IMR-90 (cell line): ENCODE data around the gene XIRP1. TPM values are rescaled to one million over a fixed set of nuclear protein-coding genes. Genes with fewer than 3 reads are reported as not detected.
A peak's percentile ranks its signal among the peaks of the same experiment; 100 is the strongest.

Experiments used
- ATAC-seq: fragments of 200-7000 bp; cut with Tn5 transposase; 2 replicates; pipeline ENCODE4 v1.9.1; 2020; ENCODE audit warnings: low read depth, mild to moderate bottlenecking, moderate library complexity
- BruUV-seq: library from RNA; stranded (reverse); fragments of 400-500 nt; replicated peaks from 2 replicates; lab custom pipeline; 2021; lab: Mats Ljungman, UMichigan
- CTCF ChIA-PET: fragments of 300-600 bp; formaldehyde crosslinking; extraction: SDS; loops from one replicate; lab custom pipeline; 2021; ENCODE audit warnings: antibody characterized with exemption; lab: Yijun Ruan, JAX
- POLR2A ChIA-PET: fragments of 300-600 bp; sonication (Branson Sonifier 250); formaldehyde crosslinking; loops from one replicate; lab custom pipeline; 2022; ENCODE audit warnings: antibody characterized with exemption; ENCODE audit not compliant: unreplicated experiment; lab: Charles Lee
- DNase-seq: peaks from one replicate; pipeline ENCODE4 v3.0.0; 2013
- H2AFZ ChIP-seq: replicated peaks from 2 replicates; pipeline ENCODE3; 2013; ENCODE audit warnings: low read length, mild to moderate bottlenecking; ENCODE audit not compliant: poor library complexity
- H2AK5ac ChIP-seq: 2 replicates; pipeline ENCODE4 v1.6.1; 2013; ENCODE audit warnings: low read depth, low read length, inconsistent platforms
- H2AK9ac ChIP-seq: replicated peaks from 2 replicates; pipeline ENCODE3; 2013; ENCODE audit warnings: mild to moderate bottlenecking, low read depth, low read length, moderate library complexity; ENCODE audit not compliant: poor library complexity
- H2BK120ac ChIP-seq: 2 replicates; pipeline ENCODE4 v1.6.1; 2013; ENCODE audit warnings: low read depth, low read length, inconsistent platforms
- H2BK15ac ChIP-seq: 3 replicates; pipeline ENCODE4 v1.6.1; 2013; ENCODE audit warnings: low read depth, low read length, inconsistent platforms
- H2BK20ac ChIP-seq: 2 replicates; pipeline ENCODE4 v1.6.1; 2013; ENCODE audit warnings: low read depth, mild to moderate bottlenecking, inconsistent platforms, low read length, moderate library complexity
- H2BK5ac ChIP-seq: 2 replicates; pipeline ENCODE4 v1.6.1; 2013; ENCODE audit warnings: mild to moderate bottlenecking, low read depth, low read length, inconsistent platforms; ENCODE audit not compliant: poor library complexity, severe bottlenecking
- H3K14ac ChIP-seq: replicated peaks from 2 replicates; pipeline ENCODE4 v1.6.1; 2013; ENCODE audit warnings: low read depth, low read length, inconsistent platforms
- H3K18ac ChIP-seq: 2 replicates; pipeline ENCODE4 v1.6.1; 2013; ENCODE audit warnings: low read depth, low read length, control low read depth
- H3K23ac ChIP-seq: 2 replicates; pipeline ENCODE4 v1.6.1; 2013; ENCODE audit warnings: low read depth, low read length, inconsistent platforms
- H3K27ac ChIP-seq: 2 replicates; pipeline ENCODE4 v1.5.1; 2013; ENCODE audit warnings: mild to moderate bottlenecking, control low read depth, low read length; ENCODE audit not compliant: insufficient read depth
- H3K27me3 ChIP-seq: 2 replicates; pipeline ENCODE4 v1.6.1; 2013; ENCODE audit warnings: low read length; ENCODE audit not compliant: control insufficient read depth, insufficient read depth
- H3K36me3 ChIP-seq: 2 replicates; pipeline ENCODE4 v1.6.1; 2013; ENCODE audit warnings: low read length, mixed read lengths; ENCODE audit not compliant: control insufficient read depth, insufficient read depth
- H3K4ac ChIP-seq: 2 replicates; pipeline ENCODE4 v1.6.1; 2013; ENCODE audit warnings: low read depth, low read length, inconsistent platforms
- H3K4me1 ChIP-seq: 2 replicates; pipeline ENCODE4 v1.6.1; 2013; ENCODE audit warnings: low read length, mixed read lengths; ENCODE audit not compliant: control insufficient read depth, insufficient read depth
- H3K4me2 ChIP-seq: 2 replicates; pipeline ENCODE4 v1.6.1; 2013; ENCODE audit warnings: low read depth, mild to moderate bottlenecking, control low read depth, low read length, moderate library complexity
- H3K4me3 ChIP-seq: 2 replicates; pipeline ENCODE4 v1.5.1; 2013; ENCODE audit warnings: low read depth, mild to moderate bottlenecking, control low read depth, low read length, moderate library complexity; ENCODE audit not compliant: insufficient read depth
- H3K56ac ChIP-seq: 2 replicates; pipeline ENCODE4 v1.6.1; 2013; ENCODE audit warnings: low read length, inconsistent platforms; ENCODE audit not compliant: insufficient read depth; ENCODE audit errors: extremely low read depth
- H3K79me1 ChIP-seq, 2 experiments: 2 replicates each; pipeline ENCODE4 v1.6.1; 2013; ENCODE audit warnings: low read length in 2 of 2, inconsistent platforms in 1 of 2, low read depth in 1 of 2
- H3K9ac ChIP-seq: 2 replicates; pipeline ENCODE4 v1.6.1; 2013; ENCODE audit warnings: low read depth, low read length, control low read depth
- H3K9me1 ChIP-seq: 2 replicates; pipeline ENCODE4 v1.6.1; 2013; ENCODE audit warnings: low read length, inconsistent platforms; ENCODE audit not compliant: insufficient read depth
- H3K9me3 ChIP-seq: 2 replicates; pipeline ENCODE4 v1.6.1; 2013; ENCODE audit warnings: low read length; ENCODE audit not compliant: control insufficient read depth, insufficient read depth
- H4K20me1 ChIP-seq: 2 replicates; pipeline ENCODE4 v1.6.1; 2013; ENCODE audit warnings: low read length, inconsistent platforms; ENCODE audit not compliant: insufficient read depth
- H4K5ac ChIP-seq: 2 replicates; pipeline ENCODE4 v1.6.1; 2013; ENCODE audit warnings: mild to moderate bottlenecking, low read depth, low read length, control low read depth
- H4K8ac ChIP-seq, 2 experiments: 2 replicates each; pipeline ENCODE4 v1.6.1; 2013; ENCODE audit warnings: low read depth in 2 of 2, low read length in 2 of 2, control low read depth in 1 of 2, inconsistent platforms in 1 of 2
- H4K91ac ChIP-seq: 2 replicates; pipeline ENCODE4 v1.6.1; 2013; ENCODE audit warnings: low read depth, low read length, inconsistent platforms; ENCODE audit not compliant: insufficient read depth
- MAZ ChIP-seq: IDR thresholded peaks from 2 replicates; pipeline ENCODE4 v1.6.1; 2012; ENCODE audit warnings: low read depth, mild to moderate bottlenecking, low read length, improper control_type of control experiment, moderate library complexity, borderline replicate concordance
- SMC3 ChIP-seq: fragments of 150-350 bp; IDR thresholded peaks from 2 replicates; pipeline ENCODE4 v1.6.1; 2016; ENCODE audit warnings: low read depth, mild to moderate bottlenecking, antibody characterized with exemption, low read length, moderate library complexity
- WGBS, 2 experiments: methylation state at CpG; one replicate each; pipeline versions ENCODE4 v1.1.5 to v1.1.7; 2013; ENCODE audit warnings: missing lambda C conversion rate in 2 of 2; ENCODE audit not compliant: insufficient read length in 1 of 2; ENCODE audit errors: extremely low coverage in 2 of 2; 5-methylcytosine and 5-hydroxymethylcytosine counted together
- dilution Hi-C: fragments of 300-500 bp; cut with HindIII; formaldehyde crosslinking; loops from one replicate; pipeline ENCODE4 v1.14.3; 2018; ENCODE audit warnings: low sequenced_read_pairs; ENCODE audit not compliant: unreplicated experiment
- in situ Hi-C: fragments of 300-500 bp; cut with MboI; formaldehyde crosslinking; loops from 3 replicates; pipeline ENCODE4 v1.14.3; 2019; ENCODE audit warnings: low sequenced_read_pairs, inconsistent platforms, mixed read lengths
- intact Hi-C: fragments of 100-400 bp; cut with micrococcal nuclease; formaldehyde crosslinking; loops from 2 replicates; pipeline ENCODE4 v1.10.0; 2022
- polyA plus RNA-seq, 3 experiments: library from polyadenylated mRNA; depleted of rRNA; stranded (reverse); fragments of >200 nt; gene quantifications; 2 replicates each; pipeline ENCODE4 v1.2.3, GENCODE V29; 2012; ENCODE audit warnings: low replicate concordance in 1 of 3
- total RNA-seq: library from RNA; depleted of rRNA; stranded (reverse); fragments of >200 nt; gene quantifications from 2 replicates; pipeline ENCODE4 v1.2.3, GENCODE V29; 2012

XIRP1 gene
- total and polyA plus RNA-seq, 2 of the 4 experiments (the other 2 are of a cell fraction) = under 0.01 to 0.07 TPM

DNA sequence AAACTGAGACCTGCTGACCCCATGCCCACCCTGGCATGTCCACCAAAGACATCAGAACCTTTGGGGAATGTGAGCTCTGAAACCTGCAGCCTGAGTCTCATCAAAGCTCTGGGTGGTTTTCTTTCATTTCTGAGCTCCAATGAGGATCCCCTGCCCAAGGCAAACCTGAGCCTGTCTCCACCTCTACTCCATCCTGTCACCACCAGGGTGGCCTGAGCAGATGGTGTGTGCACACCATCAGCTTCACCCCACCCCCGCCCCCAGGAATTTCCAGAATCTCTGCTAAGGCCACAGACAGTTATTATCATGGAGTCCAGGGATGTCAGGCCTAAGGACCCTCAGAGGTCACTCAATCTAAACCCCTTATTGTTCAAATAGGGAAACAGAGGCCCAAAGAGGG, 1.3 kb downstream of the XIRP1 start:
- H3K27ac ChIP-seq = no peak overlapping the region
- H2BK5ac ChIP-seq = no peak overlapping the region
- peaks cover 9% of the 10 kb centered on the region for H3K4me1 ChIP-seq
- ChIA-PET POLR2A (no interaction called here), CTCF (interaction anchor here (1.1 to 3.0 kb wide), 6 partner anchors 13 to 101 kb away, joined by 3 to 13 read pairs (median 4); no protein-coding TSS in a partner anchor)
- H3K4me2 ChIP-seq = no peak overlapping the region
- H2BK20ac ChIP-seq = no peak overlapping the region
- in situ Hi-C loops = loop anchor here (5.0 kb wide), 1 partner anchor 91 kb away; the partner anchor contains the start of gene CX3CR1
- H3K56ac ChIP-seq = no peak overlapping the region
- no peak overlapping the region for H2BK15ac ChIP-seq
- H3K27me3 ChIP-seq = no peaks in the 10 kb centered on the region
- H3K4ac ChIP-seq = peak overlapping the region; percentile 27; the same call in 1 of the 2 replicates
- intact Hi-C loops = no loop called here
- H2BK120ac ChIP-seq = no peak overlapping the region; the same call in 1 of the 2 replicates
- H4K91ac ChIP-seq = no peak overlapping the region
- no peak overlapping the region for H3K18ac ChIP-seq
- H3K14ac ChIP-seq = no peak overlapping the region; the same call in 1 of the 2 replicates
- BruUV-seq = no TSS peak
- no peak for TF ChIP-seq SMC3
- TF ChIP-seq MAZ = peak; percentile 71; the same call in 1 of the 2 replicates
- H3K23ac ChIP-seq = no peak overlapping the region
- WGBS, 2 experiments = no CpG with 5 or more reads among the region's 1 CpG
- peak overlapping the region; percentile 21 for H2AFZ ChIP-seq
- H4K8ac ChIP-seq = no peak overlapping the region
- no peaks in the 10 kb centered on the region; the same call in 1 of the 2 replicates for H4K20me1 ChIP-seq
- no peaks in the 10 kb centered on the region for H3K36me3 ChIP-seq
- no peaks in the 10 kb centered on the region for H3K9me3 ChIP-seq
- H3K9ac ChIP-seq = no peak overlapping the region
- no peak overlapping the region for H4K5ac ChIP-seq
- no peak overlapping the region for H3K4me3 ChIP-seq
- ATAC-seq (no peak), DNase-seq (no peak)
- dilution Hi-C loops = no loop called here
- H3K79me1 ChIP-seq = no peaks in the 10 kb centered on the region
- H2AK9ac ChIP-seq = no peak overlapping the region
- H3K9me1 ChIP-seq = peaks cover 12% of the 10 kb centered on the region
- H2AK5ac ChIP-seq = 0 out of 2 replicates have a peak overlapping the region, but pooled peaks have one; percentile 1
